ENCODE measurements around the gene NPTX1. TPM values are rescaled to one million over a fixed set of nuclear protein-coding genes. Genes with fewer than 3 reads are reported as not detected.

NPTX1 gene
- total and polyA plus RNA-seq, 2 donors (not counting 1 experiment from before 2014, with no cell fraction given): 0.07 to 0.57 TPM

DNA sequence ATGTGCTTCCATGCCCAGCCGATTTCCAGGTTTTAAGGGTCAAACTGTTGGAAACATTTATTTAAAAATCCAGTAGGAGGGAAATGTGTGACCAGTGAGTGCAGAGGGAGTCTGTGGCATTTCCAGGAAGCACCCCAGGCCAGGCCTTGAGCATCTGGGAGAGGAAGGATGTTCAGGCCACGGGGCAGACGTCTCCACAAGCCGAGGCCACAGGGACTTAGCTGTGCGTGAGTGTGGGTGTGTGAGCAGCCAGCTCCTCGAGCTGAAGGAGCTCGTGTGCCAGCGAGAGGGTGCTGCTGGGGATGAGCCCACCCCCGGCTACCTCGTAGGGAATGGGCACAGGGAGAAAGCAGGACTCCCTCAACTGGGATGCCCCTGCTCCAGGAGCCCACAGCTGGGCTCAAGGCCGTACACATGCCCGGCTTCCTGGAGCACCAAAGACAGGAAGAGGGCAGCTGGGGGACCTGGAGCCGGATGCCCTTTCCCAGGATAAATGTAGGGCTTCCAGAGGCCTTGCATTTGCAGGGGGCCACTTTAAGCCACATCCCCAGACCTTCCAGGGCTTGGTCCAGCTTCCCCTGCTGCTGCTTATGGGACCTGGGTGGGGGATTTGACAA, 12.5 kb downstream of the NPTX1 start:
- Histone ChIP-seq H2AFZ (ENCODE audit: insufficient read depth, low read depth, low read length, poor library complexity, severe bottlenecking) (no peak overlapping the region), H3K27ac (ENCODE audit: low read length in 2 of 2) (no peak overlapping the region), H3K27me3 (replicated peaks in 1 of 4; ENCODE audit: control extremely low read depth in 1 of 4, control insufficient read depth in 3 of 4, insufficient read depth in 4 of 4, low read length in 3 of 4) (peaks cover 0 to 57% (median 8%) of the 10 kb centered on the region in 4 experiments), H3K9me3 (ENCODE audit: control extremely low read depth in 1 of 3, control insufficient read depth in 2 of 3, insufficient read depth in 1 of 3, low read length in 2 of 3) (peaks cover 0 to 3% (median 0%) of the 10 kb centered on the region in 3 donors), H3K9ac (ENCODE audit: low read length) (no peak overlapping the region), H3K4me3 (ENCODE audit: control extremely low read depth in 1 of 5, extremely low read depth in 1 of 5, insufficient read depth in 1 of 5, low read depth in 2 of 5, low read length in 4 of 5) (no peak overlapping the region), H3K79me2 (ENCODE audit: control insufficient read depth, insufficient read depth, low read length) (no peaks in the 10 kb centered on the region), H3K4me2 (replicated peaks; ENCODE audit: low read depth, low read length, poor library complexity, severe bottlenecking) (no peak overlapping the region), H4K20me1 (ENCODE audit: control insufficient read depth, insufficient read depth, low read length, poor library complexity, severe bottlenecking) (no peaks in the 10 kb centered on the region), H3K36me3 (replicated peaks in 1 of 2; ENCODE audit: control extremely low read depth in 1 of 2, control insufficient read depth in 1 of 2, extremely low read depth in 1 of 2, insufficient read depth in 2 of 2, low read length in 1 of 2) (no peaks in the 10 kb centered on the region), H3K4me1 (ENCODE audit: control insufficient read depth in 2 of 2, insufficient read depth in 2 of 2, low read length in 2 of 2) (no peaks in the 10 kb centered on the region)
- intact Hi-C loops (cut with micrococcal nuclease): no loop called here
- peaks cover 58% of the 10 kb centered on the region for H3K27me3 Mint-ChIP-seq
- no peak overlapping the region for H3K4me3 Mint-ChIP-seq
- no peak for TF ChIP-seq EZH2 (IDR thresholded peaks at IDR 0.05; ENCODE audit: borderline replicate concordance, insufficient read depth, low read depth, low read length, poor library complexity, severe bottlenecking)
- TF ChIP-seq, protein P1, sequence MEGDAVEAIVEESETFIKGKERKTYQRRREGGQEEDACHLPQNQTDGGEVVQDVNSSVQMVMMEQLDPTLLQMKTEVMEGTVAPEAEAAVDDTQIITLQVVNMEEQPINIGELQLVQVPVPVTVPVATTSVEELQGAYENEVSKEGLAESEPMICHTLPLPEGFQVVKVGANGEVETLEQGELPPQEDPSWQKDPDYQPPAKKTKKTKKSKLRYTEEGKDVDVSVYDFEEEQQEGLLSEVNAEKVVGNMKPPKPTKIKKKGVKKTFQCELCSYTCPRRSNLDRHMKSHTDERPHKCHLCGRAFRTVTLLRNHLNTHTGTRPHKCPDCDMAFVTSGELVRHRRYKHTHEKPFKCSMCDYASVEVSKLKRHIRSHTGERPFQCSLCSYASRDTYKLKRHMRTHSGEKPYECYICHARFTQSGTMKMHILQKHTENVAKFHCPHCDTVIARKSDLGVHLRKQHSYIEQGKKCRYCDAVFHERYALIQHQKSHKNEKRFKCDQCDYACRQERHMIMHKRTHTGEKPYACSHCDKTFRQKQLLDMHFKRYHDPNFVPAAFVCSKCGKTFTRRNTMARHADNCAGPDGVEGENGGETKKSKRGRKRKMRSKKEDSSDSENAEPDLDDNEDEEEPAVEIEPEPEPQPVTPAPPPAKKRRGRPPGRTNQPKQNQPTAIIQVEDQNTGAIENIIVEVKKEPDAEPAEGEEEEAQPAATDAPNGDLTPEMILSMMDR (IDR thresholded peaks at IDR 0.05): no peak
- POLR2A ChIA-PET: no interaction called here
- ATAC-seq (ENCODE audit: low read depth): no peak
- no peaks in the 10 kb centered on the region for H3K9me3 Mint-ChIP-seq (ENCODE audit: insufficient read depth)
- no peak overlapping the region for H3K27ac Mint-ChIP-seq
- CTCF ChIA-PET: interaction anchor here (0.6 kb wide), 1 partner anchor 88 kb away, joined by 3 read pairs; no protein-coding TSS in a partner anchor
- no peak for DNase-seq
- WGBS (ENCODE audit: insufficient coverage): 63% methylated on average over 13 of the region's 13 CpGs
- no peaks in the 10 kb centered on the region for H3K4me1 Mint-ChIP-seq

DNA sequence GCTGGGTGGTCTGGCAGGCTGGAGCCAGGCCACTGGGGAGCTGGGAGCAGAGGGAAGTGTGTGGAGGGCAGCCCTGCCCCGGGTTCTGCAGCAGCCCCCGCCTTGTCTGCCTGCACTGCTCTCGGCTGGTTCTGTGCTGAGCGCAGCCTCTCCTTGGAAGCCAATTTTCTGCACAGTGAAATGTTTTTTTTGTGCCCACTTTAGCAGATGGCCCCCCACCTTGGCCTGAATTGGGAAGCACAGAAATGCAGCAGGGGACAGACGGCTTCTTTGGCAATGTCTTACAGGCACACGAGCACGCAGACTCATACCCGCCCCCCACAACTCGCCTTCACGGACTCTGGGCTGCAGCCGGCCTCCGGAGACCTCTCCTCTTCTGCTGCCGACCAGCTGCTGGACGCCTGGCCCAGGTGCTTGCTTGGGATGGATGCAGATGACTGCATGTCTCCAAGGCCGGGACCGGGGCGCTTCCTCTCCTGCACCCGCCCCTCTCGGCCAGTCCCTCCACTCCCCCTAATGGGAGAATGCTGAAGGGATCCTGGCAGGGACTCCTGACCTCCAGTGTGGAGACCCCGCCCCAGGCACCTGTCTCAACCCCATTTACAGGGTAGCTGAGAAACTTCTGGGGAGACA, 14.8 kb downstream of the NPTX1 start:
- TF ChIP-seq, protein P1 (IDR thresholded peaks at IDR 0.05): no peak
- no peak for TF ChIP-seq EZH2 (IDR thresholded peaks at IDR 0.05; ENCODE audit: borderline replicate concordance, insufficient read depth, low read depth, low read length, poor library complexity, severe bottlenecking)
- intact Hi-C loops (cut with micrococcal nuclease): no loop called here
- ATAC-seq (ENCODE audit: low read depth) (no peak), DNase-seq (no peak)
- POLR2A ChIA-PET: no interaction called here
- Mint-ChIP-seq H3K27me3 (peaks cover 50% of the 10 kb centered on the region), H3K27ac (no peak overlapping the region), H3K4me1 (no peaks in the 10 kb centered on the region), H3K4me3 (no peak overlapping the region), H3K9me3 (ENCODE audit: insufficient read depth) (no peaks in the 10 kb centered on the region)
- no peak overlapping the region for H3K9ac ChIP-seq (ENCODE audit: low read length)
- no peaks in the 10 kb centered on the region for H3K36me3 ChIP-seq (replicated peaks in 1 of 2; ENCODE audit: control extremely low read depth in 1 of 2, control insufficient read depth in 1 of 2, extremely low read depth in 1 of 2, insufficient read depth in 2 of 2, low read length in 1 of 2)
- no peak overlapping the region for H3K4me2 ChIP-seq (replicated peaks; ENCODE audit: low read depth, low read length, poor library complexity, severe bottlenecking)
- H3K4me3 ChIP-seq (ENCODE audit: control extremely low read depth in 1 of 5, extremely low read depth in 1 of 5, insufficient read depth in 1 of 5, low read depth in 2 of 5, low read length in 4 of 5): no peak overlapping the region
- H4K20me1 ChIP-seq (ENCODE audit: control insufficient read depth, insufficient read depth, low read length, poor library complexity, severe bottlenecking): no peaks in the 10 kb centered on the region
- peaks cover 0 to 3% (median 0%) of the 10 kb centered on the region in 3 donors for H3K9me3 ChIP-seq (ENCODE audit: control extremely low read depth in 1 of 3, control insufficient read depth in 2 of 3, insufficient read depth in 1 of 3, low read length in 2 of 3)
- no peaks in the 10 kb centered on the region for H3K4me1 ChIP-seq (ENCODE audit: control insufficient read depth in 2 of 2, insufficient read depth in 2 of 2, low read length in 2 of 2)
- H3K27ac ChIP-seq (ENCODE audit: low read length in 2 of 2): no peak overlapping the region
- H3K79me2 ChIP-seq (ENCODE audit: control insufficient read depth, insufficient read depth, low read length): no peaks in the 10 kb centered on the region
- H3K27me3 ChIP-seq (replicated peaks in 1 of 4; ENCODE audit: control extremely low read depth in 1 of 4, control insufficient read depth in 3 of 4, insufficient read depth in 4 of 4, low read length in 3 of 4): peaks cover 0 to 64% (median 4%) of the 10 kb centered on the region in 4 experiments
- CTCF ChIA-PET: no interaction called here
- 79% methylated on average over 19 of the region's 20 CpGs for WGBS (ENCODE audit: insufficient coverage)
- H2AFZ ChIP-seq (ENCODE audit: insufficient read depth, low read depth, low read length, poor library complexity, severe bottlenecking): no peak overlapping the region
